Gastroesophageal sphincter (tissue), 3 donors: Measurements from ENCODE around the gene HS6ST3.
"Not testable (repeated sequence)": the region's sequence is repeated elsewhere in the genome, so short reads cannot be mapped to it uniquely, and the experiment has no call there.

Experiments used
- POLR2A ChIP-seq, 2 donors: fragments of 450-650 bp; IDR thresholded peaks; one replicate each; pipeline ENCODE4 v1.6.1; 2017; ENCODE audit warnings: antibody characterized with exemption in 2 of 2, mild to moderate bottlenecking in 2 of 2, moderate library complexity in 1 of 2
- POLR2AphosphoS5 ChIP-seq: sonication (generic); formaldehyde crosslinking; IDR thresholded peaks from one replicate; pipeline ENCODE4 v1.6.1; 2017; ENCODE audit warnings: antibody characterized with exemption
- TF ChIP-seq, protein P1 (sequence below), 4 experiments: fragments of 200-600 bp in 2 of 4; fragments of 450-650 bp in 2 of 4; sonication (generic) in 1 of 4; IDR thresholded peaks; one replicate each; pipeline ENCODE4 v1.5.1; 2017 to 2019; ENCODE audit warnings: antibody characterized with exemption in 4 of 4, mild to moderate bottlenecking in 2 of 4, moderate library complexity in 2 of 4

DNA sequence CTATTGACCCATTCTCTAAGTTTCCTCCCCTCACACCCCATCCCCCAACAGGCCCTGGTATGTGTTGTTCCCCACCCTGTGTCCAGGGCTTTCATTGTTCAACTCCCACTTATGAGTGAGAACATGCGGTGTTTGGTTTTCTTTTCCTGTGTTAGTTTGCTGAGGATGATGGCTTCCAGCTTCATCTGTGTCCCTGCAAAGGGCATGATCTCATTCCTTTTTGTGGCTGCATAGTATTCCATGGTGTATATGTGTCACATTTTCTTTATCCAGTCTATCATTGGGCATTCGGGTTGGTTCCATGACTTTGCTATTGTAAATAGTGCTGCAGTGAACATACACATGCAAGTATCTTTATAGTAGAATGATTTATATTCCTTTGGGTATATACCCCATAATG lies 25.5 kb downstream of the HS6ST3 start:
- TF ChIP-seq, protein P1, sequence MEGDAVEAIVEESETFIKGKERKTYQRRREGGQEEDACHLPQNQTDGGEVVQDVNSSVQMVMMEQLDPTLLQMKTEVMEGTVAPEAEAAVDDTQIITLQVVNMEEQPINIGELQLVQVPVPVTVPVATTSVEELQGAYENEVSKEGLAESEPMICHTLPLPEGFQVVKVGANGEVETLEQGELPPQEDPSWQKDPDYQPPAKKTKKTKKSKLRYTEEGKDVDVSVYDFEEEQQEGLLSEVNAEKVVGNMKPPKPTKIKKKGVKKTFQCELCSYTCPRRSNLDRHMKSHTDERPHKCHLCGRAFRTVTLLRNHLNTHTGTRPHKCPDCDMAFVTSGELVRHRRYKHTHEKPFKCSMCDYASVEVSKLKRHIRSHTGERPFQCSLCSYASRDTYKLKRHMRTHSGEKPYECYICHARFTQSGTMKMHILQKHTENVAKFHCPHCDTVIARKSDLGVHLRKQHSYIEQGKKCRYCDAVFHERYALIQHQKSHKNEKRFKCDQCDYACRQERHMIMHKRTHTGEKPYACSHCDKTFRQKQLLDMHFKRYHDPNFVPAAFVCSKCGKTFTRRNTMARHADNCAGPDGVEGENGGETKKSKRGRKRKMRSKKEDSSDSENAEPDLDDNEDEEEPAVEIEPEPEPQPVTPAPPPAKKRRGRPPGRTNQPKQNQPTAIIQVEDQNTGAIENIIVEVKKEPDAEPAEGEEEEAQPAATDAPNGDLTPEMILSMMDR (IDR thresholded peaks at IDR 0.05), result not testable (repeated sequence)
- not testable (repeated sequence) for TF ChIP-seq POLR2AphosphoS5; POLR2A (IDR thresholded peaks at IDR 0.05)
